ENCODE data around the gene MPO.

Gene MPO

DNA sequence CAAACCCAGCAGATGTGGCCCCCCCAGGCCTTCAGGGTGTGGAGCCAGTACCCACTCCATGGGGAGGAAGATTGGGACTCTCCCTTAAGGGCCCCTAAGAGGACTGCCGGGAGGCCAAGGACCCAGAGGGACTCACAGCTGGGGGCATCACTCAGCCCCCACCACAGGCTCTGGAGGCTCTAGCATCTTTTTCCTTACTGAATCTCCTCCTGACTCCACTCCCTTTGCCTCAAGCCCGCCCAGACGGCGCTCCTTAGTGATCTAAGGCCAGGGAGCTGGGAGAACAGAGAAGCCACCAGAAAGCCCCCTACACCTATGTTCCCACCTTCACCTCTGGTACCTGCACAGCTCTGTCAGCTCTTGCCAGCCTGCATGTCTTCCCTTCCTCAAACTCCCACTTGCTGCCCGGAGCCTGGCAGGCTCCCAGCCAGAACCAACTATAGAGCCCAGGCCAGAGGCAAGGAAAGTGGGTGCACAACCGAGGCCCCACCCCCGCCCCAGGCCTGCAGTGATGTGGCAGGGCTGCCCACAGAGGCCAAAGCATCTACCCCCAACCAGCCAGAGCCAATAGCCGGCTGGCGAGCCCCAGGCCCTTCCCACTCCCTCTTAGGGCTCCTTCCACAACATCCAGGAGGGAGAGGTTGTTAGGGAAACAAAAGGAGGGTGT is 22.3 kb upstream of the MPO start:
- no peaks in the 10 kb centered on the region; the same call in 1 of the 2 replicates for H3K4me1 ChIP-seq (ENCODE audit: control insufficient read depth, low read length)
- TF ChIP-seq, protein P1, sequence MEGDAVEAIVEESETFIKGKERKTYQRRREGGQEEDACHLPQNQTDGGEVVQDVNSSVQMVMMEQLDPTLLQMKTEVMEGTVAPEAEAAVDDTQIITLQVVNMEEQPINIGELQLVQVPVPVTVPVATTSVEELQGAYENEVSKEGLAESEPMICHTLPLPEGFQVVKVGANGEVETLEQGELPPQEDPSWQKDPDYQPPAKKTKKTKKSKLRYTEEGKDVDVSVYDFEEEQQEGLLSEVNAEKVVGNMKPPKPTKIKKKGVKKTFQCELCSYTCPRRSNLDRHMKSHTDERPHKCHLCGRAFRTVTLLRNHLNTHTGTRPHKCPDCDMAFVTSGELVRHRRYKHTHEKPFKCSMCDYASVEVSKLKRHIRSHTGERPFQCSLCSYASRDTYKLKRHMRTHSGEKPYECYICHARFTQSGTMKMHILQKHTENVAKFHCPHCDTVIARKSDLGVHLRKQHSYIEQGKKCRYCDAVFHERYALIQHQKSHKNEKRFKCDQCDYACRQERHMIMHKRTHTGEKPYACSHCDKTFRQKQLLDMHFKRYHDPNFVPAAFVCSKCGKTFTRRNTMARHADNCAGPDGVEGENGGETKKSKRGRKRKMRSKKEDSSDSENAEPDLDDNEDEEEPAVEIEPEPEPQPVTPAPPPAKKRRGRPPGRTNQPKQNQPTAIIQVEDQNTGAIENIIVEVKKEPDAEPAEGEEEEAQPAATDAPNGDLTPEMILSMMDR (IDR thresholded peaks at IDR 0.05; ENCODE audit: low read depth, low read length, poor library complexity, severe bottlenecking), result no peak
- H3K9me2 ChIP-seq (replicated peaks; ENCODE audit: control insufficient read depth, low read length), result no peaks in the 10 kb centered on the region
- no peaks in the 10 kb centered on the region for H4K20me1 ChIP-seq (ENCODE audit: control insufficient read depth, insufficient read depth, low read depth, low read length)
- no peak overlapping the region for H3K27ac ChIP-seq (ENCODE audit: low read depth, low read length)
- no peak overlapping the region for H3K4me2 ChIP-seq (ENCODE audit: low read length)
- H3K4me3 ChIP-seq (ENCODE audit: low read length), result no peak overlapping the region
- no peaks in the 10 kb centered on the region for H3K9me3 ChIP-seq (ENCODE audit: control insufficient read depth, insufficient read depth, low read length)
- no peaks in the 10 kb centered on the region for H3K36me3 ChIP-seq (ENCODE audit: control insufficient read depth, low read length)
- H3K79me2 ChIP-seq (ENCODE audit: control insufficient read depth, low read length), result no peaks in the 10 kb centered on the region
- H3K27me3 ChIP-seq (ENCODE audit: control insufficient read depth, low read length), result peaks cover 24% of the 10 kb centered on the region
- H3F3A ChIP-seq (ENCODE audit: control insufficient read depth, insufficient read depth), result no peaks in the 10 kb centered on the region

GRCh38 chr17:58302171-58302918 is 21.6 kb upstream of the MPO start:
- no peaks in the 10 kb centered on the region for H4K20me1 ChIP-seq (ENCODE audit: control insufficient read depth, insufficient read depth, low read depth, low read length)
- H3K4me2 ChIP-seq (ENCODE audit: low read length), result no peak overlapping the region
- H3K36me3 ChIP-seq (ENCODE audit: control insufficient read depth, low read length), result no peaks in the 10 kb centered on the region
- no peaks in the 10 kb centered on the region for H3F3A ChIP-seq (ENCODE audit: control insufficient read depth, insufficient read depth)
- H3K4me3 ChIP-seq (ENCODE audit: low read length), result no peak overlapping the region
- no peaks in the 10 kb centered on the region for H3K9me3 ChIP-seq (ENCODE audit: control insufficient read depth, insufficient read depth, low read length)
- H3K9me2 ChIP-seq (replicated peaks; ENCODE audit: control insufficient read depth, low read length), result no peaks in the 10 kb centered on the region
- peaks cover 24% of the 10 kb centered on the region for H3K27me3 ChIP-seq (ENCODE audit: control insufficient read depth, low read length)
- TF ChIP-seq, protein P1 (IDR thresholded peaks at IDR 0.05; ENCODE audit: low read depth, low read length, poor library complexity, severe bottlenecking), result no peak
- no peak for TF ChIP-seq EZH2phosphoT487 (IDR thresholded peaks at IDR 0.05; ENCODE audit: borderline replicate concordance, low read length)
- no peaks in the 10 kb centered on the region for H3K79me2 ChIP-seq (ENCODE audit: control insufficient read depth, low read length)
- no peaks in the 10 kb centered on the region; the same call in 1 of the 2 replicates for H3K4me1 ChIP-seq (ENCODE audit: control insufficient read depth, low read length)
- no peak overlapping the region for H3K27ac ChIP-seq (ENCODE audit: low read depth, low read length)

DNA sequence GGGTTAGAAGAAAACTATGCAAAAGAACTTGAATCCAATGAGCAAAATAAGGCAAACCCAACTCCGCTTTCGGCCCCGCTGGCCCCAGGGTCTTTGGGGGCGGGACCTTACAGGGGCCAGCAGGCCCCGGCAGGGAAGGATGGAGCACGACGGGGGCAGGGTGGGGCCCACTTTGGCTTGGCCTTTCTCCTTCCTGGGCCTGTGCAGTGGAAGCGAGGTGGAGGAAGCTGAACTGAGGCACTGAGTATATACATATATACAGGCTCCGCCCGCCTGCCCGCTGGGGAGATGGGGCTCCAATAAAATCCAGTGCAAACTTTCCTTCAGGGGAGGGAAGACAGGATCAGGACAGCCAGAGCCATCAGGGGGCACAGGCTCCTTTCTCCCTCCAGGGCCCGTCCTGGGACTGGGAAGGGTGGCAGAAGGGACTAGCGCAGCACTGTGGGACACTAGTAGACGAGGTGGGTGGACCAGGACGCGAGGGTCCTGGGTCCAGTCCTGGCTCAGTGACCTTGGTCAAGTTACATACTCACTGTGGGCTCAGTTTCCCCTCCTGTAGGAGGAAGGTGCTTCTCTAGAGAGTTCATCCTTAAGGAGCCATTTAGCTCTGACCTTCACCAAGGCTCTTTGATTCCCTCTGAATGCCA is 20.9 kb upstream of the MPO start:
- no peaks in the 10 kb centered on the region for H3K36me3 ChIP-seq (ENCODE audit: control insufficient read depth, low read length)
- no peaks in the 10 kb centered on the region for H3F3A ChIP-seq (ENCODE audit: control insufficient read depth, insufficient read depth)
- H3K4me2 ChIP-seq (ENCODE audit: low read length), result no peak overlapping the region
- H3K9me2 ChIP-seq (replicated peaks; ENCODE audit: control insufficient read depth, low read length), result no peaks in the 10 kb centered on the region
- H3K4me3 ChIP-seq (ENCODE audit: low read length), result no peak overlapping the region
- H4K20me1 ChIP-seq (ENCODE audit: control insufficient read depth, insufficient read depth, low read depth, low read length), result no peaks in the 10 kb centered on the region
- no peak overlapping the region for H3K27ac ChIP-seq (ENCODE audit: low read depth, low read length)
- TF ChIP-seq, protein P1 (IDR thresholded peaks at IDR 0.05; ENCODE audit: low read depth, low read length, poor library complexity, severe bottlenecking), result no peak
- TF ChIP-seq EZH2phosphoT487 (IDR thresholded peaks at IDR 0.05; ENCODE audit: borderline replicate concordance, low read length), result no peak
- no peaks in the 10 kb centered on the region for H3K79me2 ChIP-seq (ENCODE audit: control insufficient read depth, low read length)
- H3K4me1 ChIP-seq (ENCODE audit: control insufficient read depth, low read length), result no peaks in the 10 kb centered on the region; the same call in 1 of the 2 replicates
- no peaks in the 10 kb centered on the region for H3K9me3 ChIP-seq (ENCODE audit: control insufficient read depth, insufficient read depth, low read length)
- H3K27me3 ChIP-seq (ENCODE audit: control insufficient read depth, low read length), result peaks cover 24% of the 10 kb centered on the region
